HepG2 (cell line): Measurements from ENCODE around the gene SHMT1. TPM values are rescaled to one million over a fixed set of nuclear protein-coding genes. Genes with fewer than 3 reads are reported as not detected.

Experiments
- ATAC-seq: fragments of 200-7000 bp; cut with Tn5 transposase; 3 replicates; pipeline ENCODE4 v1.9.1; 2020; ENCODE audit warnings: mild to moderate bottlenecking, moderate library complexity
- BruUV-seq: library from RNA; stranded (reverse); fragments of 400-500 nt; replicated peaks from 2 replicates; lab custom pipeline; 2021; lab: Mats Ljungman, UMichigan
- CTCF ChIA-PET: fragments of 300-600 bp; formaldehyde crosslinking; extraction: SDS; loops from one replicate; lab custom pipeline; 2021; ENCODE audit warnings: low total read pairs, inconsistent platforms, low intra/inter-chr PET ratio; lab: Yijun Ruan, JAX
- POLR2A ChIA-PET: fragments of 350-600 bp; sonication (Branson Sonifier 250); formaldehyde crosslinking; loops from one replicate; lab custom pipeline; 2020; ENCODE audit warnings: antibody characterized with exemption, inconsistent platforms; lab: Yijun Ruan, JAX
- DNase-seq: peaks from one replicate; pipeline ENCODE4 v3.0.0-alpha.2; 2015; ENCODE audit warnings: low spot score
- FAIRE-seq: peaks from 3 replicates; lab custom pipeline; 2011; peaks lifted over from hg19 to GRCh38; lab: Jason Lieb, UNC
- H2AFZ ChIP-seq: one replicate; pipeline ENCODE4 v1.6.1; 2011; ENCODE audit warnings: low read length, inconsistent platforms
- H3K27ac ChIP-seq: fragments of 300-600 bp; 3 replicates; pipeline ENCODE4 v1.8.0; 2011; ENCODE audit warnings: mixed run types, mild to moderate bottlenecking, mixed read lengths, low read length, inconsistent platforms; ENCODE audit not compliant: insufficient read depth; ENCODE audit errors: extremely low read length
- H3K27me3 ChIP-seq, 2 experiments: fragments of 200-600 bp in 1 of 2; 2 replicates in 1 of 2; 3 replicates in 1 of 2; pipeline versions ENCODE4 v1.6.0 to v1.8.0; 2011; ENCODE audit warnings: low read length in 2 of 2, mild to moderate bottlenecking in 2 of 2, moderate library complexity in 2 of 2, inconsistent platforms in 1 of 2; ENCODE audit not compliant: insufficient read depth in 2 of 2, control insufficient read depth in 1 of 2
- H3K36me3 ChIP-seq, 2 experiments: fragments of 200-600 bp in 1 of 2; replicated peaks in 1 of 2; 2 replicates in 1 of 2; 3 replicates in 1 of 2; pipeline versions ENCODE4 v1.5.1 to v1.8.0; 2011; ENCODE audit warnings: low read length in 2 of 2, inconsistent platforms in 1 of 2; ENCODE audit not compliant: insufficient read depth in 2 of 2, control insufficient read depth in 1 of 2
- H3K4me1 ChIP-seq: 2 replicates; pipeline ENCODE4 v1.5.1; 2012; ENCODE audit warnings: low read length, inconsistent platforms; ENCODE audit not compliant: insufficient read depth
- H3K4me2 ChIP-seq: 2 replicates; pipeline ENCODE4 v1.6.0; 2011; ENCODE audit warnings: low read depth, low read length, inconsistent platforms
- H3K4me3 ChIP-seq, 3 experiments: fragments of 200-600 bp in 1 of 3; sonication (generic), shearing (Covaris generic) in 1 of 3; replicated peaks in 1 of 3; 2 replicates each; pipeline ENCODE4 v1.5.1; 2011 to 2016; ENCODE audit warnings: low read length in 3 of 3, inconsistent platforms in 2 of 3, low read depth in 2 of 3, mild to moderate bottlenecking in 2 of 3, control low read depth in 1 of 3, mixed read lengths in 1 of 3; ENCODE audit not compliant: insufficient read depth in 1 of 3
- H3K79me2 ChIP-seq: one replicate; pipeline ENCODE4 v1.6.1; 2011; ENCODE audit warnings: low read length, inconsistent platforms; ENCODE audit not compliant: insufficient read depth
- H3K9ac ChIP-seq: 2 replicates; pipeline ENCODE4 v1.6.0; 2011; ENCODE audit warnings: mild to moderate bottlenecking, low read depth, low read length, inconsistent platforms; ENCODE audit not compliant: insufficient read depth
- H3K9me3 ChIP-seq: 2 replicates; pipeline ENCODE4 v1.5.1; 2012; ENCODE audit warnings: mild to moderate bottlenecking, low read length
- H4K20me1 ChIP-seq: 2 replicates; pipeline ENCODE4 v1.6.0; 2011; ENCODE audit warnings: inconsistent platforms, mild to moderate bottlenecking, low read length, moderate library complexity; ENCODE audit not compliant: insufficient read depth
- CEBPB ChIP-seq: IDR thresholded peaks from 2 replicates; pipeline ENCODE4 v1.6.1; 2011; ENCODE audit warnings: low read depth, low read length, improper control_type of control experiment, borderline replicate concordance
- DMTF1 ChIP-seq: sonication (generic); formaldehyde crosslinking; IDR thresholded peaks from 2 replicates; pipeline ENCODE4 v1.4.0; 2020; ENCODE audit warnings: mild to moderate bottlenecking, missing genetic modification reagents
- FLYWCH1 ChIP-seq: sonication (generic); formaldehyde crosslinking; IDR thresholded peaks from 2 replicates; pipeline ENCODE4 v1.8.1; 2023; ENCODE audit warnings: mild to moderate bottlenecking, missing genetic modification reagents
- FOXK2 ChIP-seq: fragments of 450-650 bp; IDR thresholded peaks from 2 replicates; pipeline ENCODE4 v1.6.1; 2016
- FOXP4 ChIP-seq: sonication (generic); formaldehyde crosslinking; IDR thresholded peaks from 2 replicates; pipeline ENCODE4 v1.4.0; 2020; ENCODE audit warnings: missing genetic modification reagents
- HOXA5 ChIP-seq: sonication (generic); formaldehyde crosslinking; IDR thresholded peaks from 2 replicates; pipeline ENCODE4 v1.4.0; 2020; ENCODE audit warnings: missing genetic modification reagents
- SALL2 ChIP-seq: sonication (generic); formaldehyde crosslinking; IDR thresholded peaks from 2 replicates; pipeline ENCODE4 v1.8.1; 2023; ENCODE audit warnings: mild to moderate bottlenecking, missing genetic modification reagents, inconsistent platforms
- ZNF597 ChIP-seq: sonication (generic); formaldehyde crosslinking; IDR thresholded peaks from 2 replicates; pipeline ENCODE4 v1.5.0; 2020; ENCODE audit warnings: missing genetic modification reagents
- WGBS: methylation state at CpG from one replicate; pipeline ENCODE4 v1.1.6; 2017; ENCODE audit warnings: low lambda C conversion rate; 5-methylcytosine and 5-hydroxymethylcytosine counted together
- in situ Hi-C: cut with HindIII; loops from 2 replicates; pipeline ENCODE4 v1.10.0; 2017; ENCODE audit warnings: low pct_unique_long_range_greater_than_20kb; ENCODE audit not compliant: extremely low pct_ligation_motif_present
- intact Hi-C: fragments of 100-400 bp; cut with micrococcal nuclease; formaldehyde crosslinking; loops from one replicate; pipeline ENCODE4 v1.10.0; 2022; ENCODE audit not compliant: unreplicated experiment
- polyA plus RNA-seq, 8 experiments: library from polyadenylated mRNA; depleted of rRNA in 3 of 8; stranded (reverse) in 7 of 8; unstranded in 1 of 8; fragments of >200 nt; fragmentation: Illumina TruSeq in 4 of 8; extraction: Trizol in 4 of 8; gene quantifications; 2 replicates each; pipeline versions ENCODE4 v1.2.1 to v1.2.3, GENCODE V29; 2011 to 2016; ENCODE audit warnings: low read depth in 4 of 8, missing spikeins in 1 of 8, mixed read lengths in 1 of 8; ENCODE audit not compliant: insufficient read depth in 1 of 8
- total RNA-seq, 5 experiments: library from RNA; depleted of rRNA; stranded (reverse); fragments of >200 nt; fragmentation: Illumina TruSeq; extraction: Trizol; gene quantifications; 2 replicates each; pipeline ENCODE4 v1.2.3, GENCODE V29; 2016; ENCODE audit warnings: low read depth in 1 of 5
- TF ChIP-seq, protein P1 (sequence below): sonication (generic); formaldehyde crosslinking; IDR thresholded peaks from 2 replicates; pipeline ENCODE4 v1.9.0; 2021; ENCODE audit warnings: missing genetic modification reagents, mild to moderate bottlenecking, borderline replicate concordance
- TF ChIP-seq, protein P2 (sequence below): IDR thresholded peaks from 2 replicates; pipeline ENCODE4 v1.6.1; 2012; ENCODE audit warnings: low read length, improper control_type of control experiment
- TF ChIP-seq, protein P3 (sequence below): sonication (generic); formaldehyde crosslinking; IDR thresholded peaks from 2 replicates; pipeline ENCODE4 v1.4.0; 2020; ENCODE audit warnings: missing genetic modification reagents, borderline replicate concordance

The SHMT1 gene
- total and polyA plus RNA-seq, 2 of the 13 experiments (the other 11 are each of a cell fraction or from before 2014, with no cell fraction given): 21.3 to 48.8 TPM

DNA sequence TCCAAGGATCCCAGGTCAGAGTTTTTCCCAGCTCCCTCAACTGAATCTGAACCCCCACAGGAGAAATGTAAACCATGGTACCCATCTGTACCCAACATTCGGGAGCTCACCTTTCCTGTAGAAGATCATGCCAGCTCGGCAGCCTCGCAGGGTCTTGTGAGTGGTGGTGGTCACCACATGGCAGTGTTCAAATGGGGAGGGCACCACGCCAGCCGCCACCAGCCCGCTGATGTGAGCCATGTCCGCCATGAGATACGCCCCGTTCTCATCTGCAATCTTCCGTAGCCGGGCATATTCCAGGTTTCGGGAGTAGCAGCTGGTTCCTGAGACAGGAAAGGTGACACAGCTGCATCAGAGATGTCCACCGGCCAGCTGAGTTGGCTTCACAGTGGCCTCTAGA lies 23.4 kb downstream of the SHMT1 start:
- H3K9ac ChIP-seq: no peak overlapping the region
- H2AFZ ChIP-seq: no peak overlapping the region
- H3K36me3 ChIP-seq: peaks cover 15 to 52% of the 10 kb centered on the region in 2 experiments; a peak in 4 of 5 replicates
- H3K27ac ChIP-seq: no peak overlapping the region
- in situ Hi-C loops (no loop called here), intact Hi-C loops (no loop called here)
- no peaks in the 10 kb centered on the region for H4K20me1 ChIP-seq
- CTCF ChIA-PET: no interaction called here
- ATAC-seq (no peak), FAIRE-seq (no peak), DNase-seq (no peak)
- no peaks in the 10 kb centered on the region for H3K4me1 ChIP-seq
- H3K9me3 ChIP-seq: no peaks in the 10 kb centered on the region
- POLR2A ChIA-PET: no interaction called here
- H3K4me2 ChIP-seq: no peak overlapping the region
- WGBS: 98% methylated on average over 11 of the region's 13 CpGs
- H3K4me3 ChIP-seq: no peak overlapping the region
- no peaks in the 10 kb centered on the region for H3K79me2 ChIP-seq
- no peaks in the 10 kb centered on the region for H3K27me3 ChIP-seq
- no TSS peak for BruUV-seq
- TF ChIP-seq CEBPB (no peak), FLYWCH1 (CRISPR knock-in tag) (no peak), SALL2 (CRISPR knock-in tag) (no peak), FOXK2 (no peak), ZNF597 (CRISPR knock-in tag) (no peak), DMTF1 (CRISPR knock-in tag) (no peak), FOXP4 (CRISPR knock-in tag) (no peak), HOXA5 (CRISPR knock-in tag) (no peak)
- TF ChIP-seq, protein P1, sequence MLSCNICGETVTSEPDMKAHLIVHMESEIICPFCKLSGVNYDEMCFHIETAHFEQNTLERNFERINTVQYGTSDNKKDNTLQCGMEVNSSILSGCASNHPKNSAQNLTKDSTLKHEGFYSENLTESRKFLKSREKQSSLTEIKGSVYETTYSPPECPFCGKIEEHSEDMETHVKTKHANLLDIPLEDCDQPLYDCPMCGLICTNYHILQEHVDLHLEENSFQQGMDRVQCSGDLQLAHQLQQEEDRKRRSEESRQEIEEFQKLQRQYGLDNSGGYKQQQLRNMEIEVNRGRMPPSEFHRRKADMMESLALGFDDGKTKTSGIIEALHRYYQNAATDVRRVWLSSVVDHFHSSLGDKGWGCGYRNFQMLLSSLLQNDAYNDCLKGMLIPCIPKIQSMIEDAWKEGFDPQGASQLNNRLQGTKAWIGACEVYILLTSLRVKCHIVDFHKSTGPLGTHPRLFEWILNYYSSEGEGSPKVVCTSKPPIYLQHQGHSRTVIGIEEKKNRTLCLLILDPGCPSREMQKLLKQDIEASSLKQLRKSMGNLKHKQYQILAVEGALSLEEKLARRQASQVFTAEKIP: no peak
- TF ChIP-seq, protein P2, sequence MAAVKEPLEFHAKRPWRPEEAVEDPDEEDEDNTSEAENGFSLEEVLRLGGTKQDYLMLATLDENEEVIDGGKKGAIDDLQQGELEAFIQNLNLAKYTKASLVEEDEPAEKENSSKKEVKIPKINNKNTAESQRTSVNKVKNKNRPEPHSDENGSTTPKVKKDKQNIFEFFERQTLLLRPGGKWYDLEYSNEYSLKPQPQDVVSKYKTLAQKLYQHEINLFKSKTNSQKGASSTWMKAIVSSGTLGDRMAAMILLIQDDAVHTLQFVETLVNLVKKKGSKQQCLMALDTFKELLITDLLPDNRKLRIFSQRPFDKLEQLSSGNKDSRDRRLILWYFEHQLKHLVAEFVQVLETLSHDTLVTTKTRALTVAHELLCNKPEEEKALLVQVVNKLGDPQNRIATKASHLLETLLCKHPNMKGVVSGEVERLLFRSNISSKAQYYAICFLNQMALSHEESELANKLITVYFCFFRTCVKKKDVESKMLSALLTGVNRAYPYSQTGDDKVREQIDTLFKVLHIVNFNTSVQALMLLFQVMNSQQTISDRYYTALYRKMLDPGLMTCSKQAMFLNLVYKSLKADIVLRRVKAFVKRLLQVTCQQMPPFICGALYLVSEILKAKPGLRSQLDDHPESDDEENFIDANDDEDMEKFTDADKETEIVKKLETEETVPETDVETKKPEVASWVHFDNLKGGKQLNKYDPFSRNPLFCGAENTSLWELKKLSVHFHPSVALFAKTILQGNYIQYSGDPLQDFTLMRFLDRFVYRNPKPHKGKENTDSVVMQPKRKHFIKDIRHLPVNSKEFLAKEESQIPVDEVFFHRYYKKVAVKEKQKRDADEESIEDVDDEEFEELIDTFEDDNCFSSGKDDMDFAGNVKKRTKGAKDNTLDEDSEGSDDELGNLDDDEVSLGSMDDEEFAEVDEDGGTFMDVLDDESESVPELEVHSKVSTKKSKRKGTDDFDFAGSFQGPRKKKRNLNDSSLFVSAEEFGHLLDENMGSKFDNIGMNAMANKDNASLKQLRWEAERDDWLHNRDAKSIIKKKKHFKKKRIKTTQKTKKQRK: no peak
- TF ChIP-seq, protein P3, sequence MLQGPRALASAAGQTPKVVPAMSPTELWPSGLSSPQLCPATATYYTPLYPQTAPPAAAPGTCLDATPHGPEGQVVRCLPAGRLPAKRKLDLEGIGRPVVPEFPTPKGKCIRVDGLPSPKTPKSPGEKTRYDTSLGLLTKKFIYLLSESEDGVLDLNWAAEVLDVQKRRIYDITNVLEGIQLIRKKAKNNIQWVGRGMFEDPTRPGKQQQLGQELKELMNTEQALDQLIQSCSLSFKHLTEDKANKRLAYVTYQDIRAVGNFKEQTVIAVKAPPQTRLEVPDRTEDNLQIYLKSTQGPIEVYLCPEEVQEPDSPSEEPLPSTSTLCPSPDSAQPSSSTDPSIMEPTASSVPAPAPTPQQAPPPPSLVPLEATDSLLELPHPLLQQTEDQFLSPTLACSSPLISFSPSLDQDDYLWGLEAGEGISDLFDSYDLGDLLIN: no peak
